Measurements from ENCODE around the gene ADRM1.

Gene ADRM1

GRCh38 chr20:62280303-62280702 is 22.5 kb upstream of the ADRM1 start:
- peaks cover 62% of the 10 kb centered on the region; the same call in 1 of the 2 replicates for H3K36me3 ChIP-seq (ENCODE audit: insufficient read depth, low read length)

GRCh38 chr20:62281161-62281933 is 21.4 kb upstream of the ADRM1 start:
- H3K36me3 ChIP-seq (ENCODE audit: insufficient read depth, low read length), result peaks cover 64% of the 10 kb centered on the region; the same call in 1 of the 2 replicates
- no peak overlapping the region for H3K27ac ChIP-seq (ENCODE audit: low read depth, low read length, poor library complexity, severe bottlenecking)
- no peak overlapping the region for H2AFZ ChIP-seq (ENCODE audit: low read length)
- H3K4me3 ChIP-seq (ENCODE audit: low read depth, low read length, poor library complexity, severe bottlenecking), result no peak overlapping the region
- TF ChIP-seq, protein P1, sequence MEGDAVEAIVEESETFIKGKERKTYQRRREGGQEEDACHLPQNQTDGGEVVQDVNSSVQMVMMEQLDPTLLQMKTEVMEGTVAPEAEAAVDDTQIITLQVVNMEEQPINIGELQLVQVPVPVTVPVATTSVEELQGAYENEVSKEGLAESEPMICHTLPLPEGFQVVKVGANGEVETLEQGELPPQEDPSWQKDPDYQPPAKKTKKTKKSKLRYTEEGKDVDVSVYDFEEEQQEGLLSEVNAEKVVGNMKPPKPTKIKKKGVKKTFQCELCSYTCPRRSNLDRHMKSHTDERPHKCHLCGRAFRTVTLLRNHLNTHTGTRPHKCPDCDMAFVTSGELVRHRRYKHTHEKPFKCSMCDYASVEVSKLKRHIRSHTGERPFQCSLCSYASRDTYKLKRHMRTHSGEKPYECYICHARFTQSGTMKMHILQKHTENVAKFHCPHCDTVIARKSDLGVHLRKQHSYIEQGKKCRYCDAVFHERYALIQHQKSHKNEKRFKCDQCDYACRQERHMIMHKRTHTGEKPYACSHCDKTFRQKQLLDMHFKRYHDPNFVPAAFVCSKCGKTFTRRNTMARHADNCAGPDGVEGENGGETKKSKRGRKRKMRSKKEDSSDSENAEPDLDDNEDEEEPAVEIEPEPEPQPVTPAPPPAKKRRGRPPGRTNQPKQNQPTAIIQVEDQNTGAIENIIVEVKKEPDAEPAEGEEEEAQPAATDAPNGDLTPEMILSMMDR (IDR thresholded peaks at IDR 0.05; ENCODE audit: low read length), result no peak
- no peak for TF ChIP-seq EZH2 (IDR thresholded peaks at IDR 0.05; ENCODE audit: borderline replicate concordance, low read length)
- no peak overlapping the region for H3K4me2 ChIP-seq (ENCODE audit: low read length)
- H4K20me1 ChIP-seq (ENCODE audit: insufficient read depth, low read length), result no peaks in the 10 kb centered on the region
- no peaks in the 10 kb centered on the region for H3K9me3 ChIP-seq (ENCODE audit: low read length)
- no peak overlapping the region for H3K9ac ChIP-seq (ENCODE audit: low read length)
- H3K79me2 ChIP-seq (ENCODE audit: insufficient read depth, low read length), result no peaks in the 10 kb centered on the region
- no peaks in the 10 kb centered on the region for H3K4me1 ChIP-seq (ENCODE audit: insufficient read depth, low read length, severe bottlenecking)
- H3K9me2 ChIP-seq (ENCODE audit: low read depth, low read length), result no peaks in the 10 kb centered on the region
- no peaks in the 10 kb centered on the region for H3F3A ChIP-seq (ENCODE audit: insufficient read depth, low read length)
- no peaks in the 10 kb centered on the region for H3K27me3 ChIP-seq (ENCODE audit: insufficient read depth, low read length)

More at GRCh38 chr20:62280303-62280702, 22.5 kb upstream of the ADRM1 start:
- TF ChIP-seq EZH2 (IDR thresholded peaks at IDR 0.05; ENCODE audit: borderline replicate concordance, low read length), result no peak
- TF ChIP-seq, protein P1 (IDR thresholded peaks at IDR 0.05; ENCODE audit: low read length), result no peak
- no peaks in the 10 kb centered on the region for H3K9me2 ChIP-seq (ENCODE audit: low read depth, low read length)
- no peak overlapping the region for H3K4me3 ChIP-seq (ENCODE audit: low read depth, low read length, poor library complexity, severe bottlenecking)
- no peaks in the 10 kb centered on the region for H4K20me1 ChIP-seq (ENCODE audit: insufficient read depth, low read length)
- H3K4me2 ChIP-seq (ENCODE audit: low read length), result no peak overlapping the region
- no peaks in the 10 kb centered on the region for H3K79me2 ChIP-seq (ENCODE audit: insufficient read depth, low read length)
- no peaks in the 10 kb centered on the region for H3F3A ChIP-seq (ENCODE audit: insufficient read depth, low read length)
- H3K27me3 ChIP-seq (ENCODE audit: insufficient read depth, low read length), result no peaks in the 10 kb centered on the region
- H3K27ac ChIP-seq (ENCODE audit: low read depth, low read length, poor library complexity, severe bottlenecking), result no peak overlapping the region
- H3K9ac ChIP-seq (ENCODE audit: low read length), result no peak overlapping the region
- no peaks in the 10 kb centered on the region for H3K9me3 ChIP-seq (ENCODE audit: low read length)
- H2AFZ ChIP-seq (ENCODE audit: low read length), result no peak overlapping the region
- no peaks in the 10 kb centered on the region for H3K4me1 ChIP-seq (ENCODE audit: insufficient read depth, low read length, severe bottlenecking)

- H3K36me3 ChIP-seq (ENCODE audit: insufficient read depth, low read length), result peaks cover 68% of the 10 kb centered on the region
Measured at GRCh38 chr20:62282103-62282502, 20.7 kb upstream of the ADRM1 start.

More at GRCh38 chr20:62282103-62282502, 20.7 kb upstream of the ADRM1 start:
- no peaks in the 10 kb centered on the region for H4K20me1 ChIP-seq (ENCODE audit: insufficient read depth, low read length)
- TF ChIP-seq EZH2 (IDR thresholded peaks at IDR 0.05; ENCODE audit: borderline replicate concordance, low read length), result no peak
- TF ChIP-seq, protein P1 (IDR thresholded peaks at IDR 0.05; ENCODE audit: low read length), result no peak
- H3K9me3 ChIP-seq (ENCODE audit: low read length), result no peaks in the 10 kb centered on the region
- H3K4me2 ChIP-seq (ENCODE audit: low read length), result no peak overlapping the region
- H2AFZ ChIP-seq (ENCODE audit: low read length), result no peak overlapping the region
- H3K4me3 ChIP-seq (ENCODE audit: low read depth, low read length, poor library complexity, severe bottlenecking), result no peak overlapping the region
- H3K79me2 ChIP-seq (ENCODE audit: insufficient read depth, low read length), result no peaks in the 10 kb centered on the region
- H3K9ac ChIP-seq (ENCODE audit: low read length), result no peak overlapping the region
- H3K9me2 ChIP-seq (ENCODE audit: low read depth, low read length), result no peaks in the 10 kb centered on the region
- H3K27me3 ChIP-seq (ENCODE audit: insufficient read depth, low read length), result no peaks in the 10 kb centered on the region
- no peaks in the 10 kb centered on the region for H3K4me1 ChIP-seq (ENCODE audit: insufficient read depth, low read length, severe bottlenecking)
- H3K27ac ChIP-seq (ENCODE audit: low read depth, low read length, poor library complexity, severe bottlenecking), result no peak overlapping the region
- no peaks in the 10 kb centered on the region for H3F3A ChIP-seq (ENCODE audit: insufficient read depth, low read length)
